ENCODE measurements around the gene OR13C5. TPM values are rescaled to one million over a fixed set of nuclear protein-coding genes. Genes with fewer than 3 reads are reported as not detected.

OR13C5 gene
- total RNA-seq, 1 donor from 2014 or later, result not detected

DNA sequence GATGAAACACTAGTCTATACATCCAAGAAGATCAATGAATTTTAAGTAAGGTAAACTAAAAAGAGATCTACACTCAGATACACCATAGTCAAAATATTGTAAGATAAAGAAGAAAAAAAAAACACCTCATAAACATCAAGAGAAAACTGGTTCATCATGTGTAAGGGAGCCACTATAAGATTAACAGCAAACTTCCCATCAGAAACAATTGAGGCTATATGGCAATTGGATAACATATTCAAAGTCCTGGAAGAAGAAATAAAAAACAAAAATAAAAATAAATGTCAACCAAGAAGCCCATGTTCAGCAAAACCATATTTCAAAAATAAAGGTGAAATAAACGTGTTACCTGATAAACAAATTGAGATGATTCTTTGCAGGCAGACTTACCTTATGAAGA is 26.6 kb downstream of the OR13C5 start:
- H3K4me3 Mint-ChIP-seq (ENCODE audit: unreplicated experiment), result no peak overlapping the region
- H3K36me3 Mint-ChIP-seq (ENCODE audit: low read depth), result no peaks in the 10 kb centered on the region
- TF ChIP-seq, protein P1, sequence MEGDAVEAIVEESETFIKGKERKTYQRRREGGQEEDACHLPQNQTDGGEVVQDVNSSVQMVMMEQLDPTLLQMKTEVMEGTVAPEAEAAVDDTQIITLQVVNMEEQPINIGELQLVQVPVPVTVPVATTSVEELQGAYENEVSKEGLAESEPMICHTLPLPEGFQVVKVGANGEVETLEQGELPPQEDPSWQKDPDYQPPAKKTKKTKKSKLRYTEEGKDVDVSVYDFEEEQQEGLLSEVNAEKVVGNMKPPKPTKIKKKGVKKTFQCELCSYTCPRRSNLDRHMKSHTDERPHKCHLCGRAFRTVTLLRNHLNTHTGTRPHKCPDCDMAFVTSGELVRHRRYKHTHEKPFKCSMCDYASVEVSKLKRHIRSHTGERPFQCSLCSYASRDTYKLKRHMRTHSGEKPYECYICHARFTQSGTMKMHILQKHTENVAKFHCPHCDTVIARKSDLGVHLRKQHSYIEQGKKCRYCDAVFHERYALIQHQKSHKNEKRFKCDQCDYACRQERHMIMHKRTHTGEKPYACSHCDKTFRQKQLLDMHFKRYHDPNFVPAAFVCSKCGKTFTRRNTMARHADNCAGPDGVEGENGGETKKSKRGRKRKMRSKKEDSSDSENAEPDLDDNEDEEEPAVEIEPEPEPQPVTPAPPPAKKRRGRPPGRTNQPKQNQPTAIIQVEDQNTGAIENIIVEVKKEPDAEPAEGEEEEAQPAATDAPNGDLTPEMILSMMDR (IDR thresholded peaks at IDR 0.05), result no peak
- DNase-seq (ENCODE audit: low spot score), result no peak
- peaks cover 13% of the 10 kb centered on the region for H3K9me3 Mint-ChIP-seq (ENCODE audit: low read depth)
- no peaks in the 10 kb centered on the region for H3K4me1 Mint-ChIP-seq (ENCODE audit: low read depth)
- H3K27ac Mint-ChIP-seq (ENCODE audit: unreplicated experiment), result no peak overlapping the region
- H3K27me3 Mint-ChIP-seq (ENCODE audit: low read depth), result peaks cover 6% of the 10 kb centered on the region

DNA sequence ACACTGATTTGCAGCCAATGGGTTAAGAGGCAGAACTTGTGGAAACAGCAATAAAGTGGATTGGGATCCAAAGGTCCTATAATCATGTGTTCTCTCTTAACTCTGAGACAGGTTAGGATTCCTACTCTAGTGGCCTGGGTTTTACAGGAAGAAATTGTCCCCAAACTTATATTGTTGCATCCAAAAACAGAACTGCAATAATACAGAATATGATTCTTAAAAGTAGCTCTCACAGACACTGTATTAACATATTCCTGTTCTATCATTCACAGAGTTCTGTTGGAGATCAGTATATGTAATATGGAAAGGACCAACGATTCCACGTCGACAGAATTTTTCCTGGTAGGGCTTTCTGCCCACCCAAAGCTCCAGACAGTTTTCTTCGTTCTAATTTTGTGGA is 30.3 kb downstream of the OR13C5 start, which contains the start of gene OR13C8:
Gene OR13C8 (plus strand): TSS at position 301 of the 400 bp plus-strand sequence. CDS start 0 bp downstream, at position 301.
- peaks cover 7% of the 10 kb centered on the region for H3K27me3 Mint-ChIP-seq (ENCODE audit: low read depth)
- no peaks in the 10 kb centered on the region for H3K36me3 Mint-ChIP-seq (ENCODE audit: low read depth)
- H3K9me3 Mint-ChIP-seq (ENCODE audit: low read depth), result peaks cover 13% of the 10 kb centered on the region
- TF ChIP-seq, protein P1 (IDR thresholded peaks at IDR 0.05), result no peak
- H3K4me1 Mint-ChIP-seq (ENCODE audit: low read depth), result no peaks in the 10 kb centered on the region
- H3K27ac Mint-ChIP-seq (ENCODE audit: unreplicated experiment), result no peak within 1 kb of the TSS
- DNase-seq (ENCODE audit: low spot score), result no peak
- H3K4me3 Mint-ChIP-seq (ENCODE audit: unreplicated experiment), result no peak within 1 kb of the TSS

DNA sequence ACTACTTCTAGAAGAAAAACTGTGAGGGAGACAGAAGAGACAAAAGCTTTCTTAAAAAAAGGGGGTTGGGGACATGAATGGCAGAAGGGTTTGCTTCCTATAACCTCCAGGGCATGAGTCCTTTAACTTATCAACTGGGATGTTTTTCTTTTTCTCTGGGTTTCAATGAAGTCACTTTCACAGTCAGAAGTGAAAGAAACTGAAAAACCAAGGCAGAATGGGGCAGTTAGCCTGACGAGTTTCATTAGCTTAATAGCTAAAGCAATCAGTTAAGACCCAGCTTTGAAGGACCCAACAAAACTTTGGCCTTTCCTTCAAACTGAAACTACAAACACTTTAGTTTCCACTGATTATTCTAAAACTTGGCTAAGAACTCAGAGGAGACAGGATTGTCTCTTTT is 34.9 kb downstream of the OR13C5 start:
- TF ChIP-seq, protein P1 (IDR thresholded peaks at IDR 0.05), result no peak
- no peak overlapping the region for H3K27ac Mint-ChIP-seq (ENCODE audit: unreplicated experiment)
- H3K9me3 Mint-ChIP-seq (ENCODE audit: low read depth), result peaks cover 6% of the 10 kb centered on the region
- no peak for DNase-seq (ENCODE audit: low spot score)
- H3K27me3 Mint-ChIP-seq (ENCODE audit: low read depth), result peaks cover 8% of the 10 kb centered on the region
- H3K4me1 Mint-ChIP-seq (ENCODE audit: low read depth), result no peaks in the 10 kb centered on the region
- H3K36me3 Mint-ChIP-seq (ENCODE audit: low read depth), result no peaks in the 10 kb centered on the region
- H3K4me3 Mint-ChIP-seq (ENCODE audit: unreplicated experiment), result no peak overlapping the region

DNA sequence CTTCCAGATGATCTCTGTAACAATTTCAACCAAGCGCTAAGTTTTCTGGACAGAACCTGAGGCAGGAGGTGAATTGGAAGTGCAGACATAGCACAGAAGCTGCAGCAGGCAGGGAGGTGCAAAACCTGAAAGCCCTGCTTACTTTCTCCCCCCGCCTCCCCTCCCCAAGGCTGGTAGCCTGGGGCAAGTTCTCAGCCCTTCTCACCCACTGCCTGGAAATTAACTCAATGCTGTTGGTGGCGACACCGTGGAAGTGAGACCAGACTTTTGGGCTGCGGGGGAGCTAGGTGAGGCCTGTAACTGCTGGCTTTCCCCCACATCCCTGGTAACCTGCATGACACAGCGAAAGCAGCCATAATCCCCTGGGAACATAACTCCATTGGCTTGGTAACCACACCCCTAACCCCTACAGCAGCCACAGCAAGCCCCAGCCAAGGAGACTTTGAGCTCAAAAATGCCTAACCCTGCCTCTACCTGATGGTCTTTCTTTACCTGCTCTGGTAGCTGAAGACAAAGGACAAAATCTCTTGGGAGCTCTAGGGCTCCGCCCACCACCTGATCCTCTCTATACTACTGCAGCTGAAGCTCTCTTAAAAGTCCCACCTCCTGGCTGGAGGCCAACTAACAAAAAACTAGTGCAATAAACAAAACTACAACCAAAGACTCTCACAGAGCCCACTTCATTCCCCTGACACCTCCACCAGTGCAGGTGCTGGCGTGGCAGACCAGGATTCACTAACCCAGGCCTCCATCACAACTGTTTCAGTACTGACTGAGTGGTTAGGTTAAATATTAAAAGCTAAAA is 42.2 kb downstream of the OR13C5 start:
- H3K9me3 Mint-ChIP-seq (ENCODE audit: low read depth), result peaks cover 17% of the 10 kb centered on the region
- TF ChIP-seq, protein P1 (IDR thresholded peaks at IDR 0.05), result no peak
- H3K27me3 Mint-ChIP-seq (ENCODE audit: low read depth), result no peaks in the 10 kb centered on the region
- H3K27ac Mint-ChIP-seq (ENCODE audit: unreplicated experiment), result no peak overlapping the region
- H3K4me1 Mint-ChIP-seq (ENCODE audit: low read depth), result peaks cover 6% of the 10 kb centered on the region
- no peaks in the 10 kb centered on the region for H3K36me3 Mint-ChIP-seq (ENCODE audit: low read depth)
- no peak overlapping the region for H3K4me3 Mint-ChIP-seq (ENCODE audit: unreplicated experiment)
- no peak for DNase-seq (ENCODE audit: low spot score)

DNA sequence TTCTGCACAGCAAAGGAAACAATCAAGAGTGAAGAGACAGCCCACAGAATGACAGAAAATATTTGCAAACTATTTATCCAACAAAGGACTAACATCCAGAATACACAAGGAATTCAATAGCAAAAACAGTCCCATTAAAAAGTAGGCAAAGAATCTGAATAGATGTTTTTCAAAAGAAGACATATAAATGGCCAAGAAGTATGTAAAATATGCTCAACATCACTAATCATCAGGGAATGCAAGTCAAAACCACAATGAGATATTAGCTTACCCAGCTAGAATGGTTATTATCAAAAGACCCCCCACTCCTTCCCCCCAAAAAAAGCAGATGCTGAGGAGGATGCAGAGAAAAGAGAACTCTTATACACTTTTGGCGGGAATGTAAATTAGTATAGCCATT is 43.7 kb downstream of the OR13C5 start:
- no peaks in the 10 kb centered on the region for H3K27me3 Mint-ChIP-seq (ENCODE audit: low read depth)
- TF ChIP-seq, protein P1 (IDR thresholded peaks at IDR 0.05), result no peak
- peaks cover 17% of the 10 kb centered on the region for H3K9me3 Mint-ChIP-seq (ENCODE audit: low read depth)
- H3K27ac Mint-ChIP-seq (ENCODE audit: unreplicated experiment), result no peak overlapping the region
- DNase-seq (ENCODE audit: low spot score), result no peak
- H3K4me3 Mint-ChIP-seq (ENCODE audit: unreplicated experiment), result no peak overlapping the region
- no peaks in the 10 kb centered on the region for H3K36me3 Mint-ChIP-seq (ENCODE audit: low read depth)
- H3K4me1 Mint-ChIP-seq (ENCODE audit: low read depth), result peaks cover 6% of the 10 kb centered on the region
